Middle frontal gyrus (tissue), 1 donor: Measurements from ENCODE around the gene MAGI2.

ENCODE experiments used
- DNase-seq: peaks from one replicate; pipeline ENCODE4 v3.0.0-alpha.2; 2015; ENCODE audit warnings: low spot score; ENCODE audit errors: extremely low spot score

MAGI2 gene

GRCh38 chr7:79307376-79307775 lies 146.1 kb downstream of the MAGI2 start:
- no peak for DNase-seq

- DNase-seq: no peak
Observed at GRCh38 chr7:79304711-79305110, 148.8 kb downstream of the MAGI2 start.

GRCh38 chr7:79302293-79302692 lies 151.2 kb downstream of the MAGI2 start:
- no peak for DNase-seq

GRCh38 chr7:79301419-79301818 lies 152.0 kb downstream of the MAGI2 start:
- no peak for DNase-seq

GRCh38 chr7:79300573-79300972 lies 152.9 kb downstream of the MAGI2 start:
- DNase-seq: no peak

GRCh38 chr7:79298145-79298760 lies 155.2 kb downstream of the MAGI2 start:
- DNase-seq: peak; percentile 73

GRCh38 chr7:79296553-79297320 lies 156.7 kb downstream of the MAGI2 start:
- DNase-seq: no peak

- no peak for DNase-seq
Observed at GRCh38 chr7:79293655-79294142, 159.8 kb downstream of the MAGI2 start.

- no peak for DNase-seq
Observed at GRCh38 chr7:79292834-79293233, 160.6 kb downstream of the MAGI2 start.

- no peak for DNase-seq
Observed at GRCh38 chr7:79291498-79291865, 162.0 kb downstream of the MAGI2 start.

- no peak for DNase-seq
Observed at GRCh38 chr7:79290841-79291497, 162.5 kb downstream of the MAGI2 start.

- no peak for DNase-seq
Observed at GRCh38 chr7:79290398-79290797, 163.1 kb downstream of the MAGI2 start.

GRCh38 chr7:79288655-79289054 lies 164.8 kb downstream of the MAGI2 start:
- no peak for DNase-seq

GRCh38 chr7:79287981-79288380 lies 165.5 kb downstream of the MAGI2 start:
- DNase-seq: no peak

- DNase-seq: no peak
Observed at GRCh38 chr7:79286181-79286580, 167.3 kb downstream of the MAGI2 start.

- no peak for DNase-seq
Observed at GRCh38 chr7:79285756-79286155, 167.7 kb downstream of the MAGI2 start.

- DNase-seq: no peak
Observed at GRCh38 chr7:79284211-79284610, 169.3 kb downstream of the MAGI2 start.

- no peak for DNase-seq
Observed at GRCh38 chr7:79282882-79283602, 170.4 kb downstream of the MAGI2 start.

GRCh38 chr7:79282070-79282694 lies 171.3 kb downstream of the MAGI2 start:
- DNase-seq: peak; percentile 51

GRCh38 chr7:79281426-79281825 lies 172.0 kb downstream of the MAGI2 start:
- DNase-seq: no peak

- DNase-seq: no peak
Observed at GRCh38 chr7:79272938-79273337, 180.5 kb downstream of the MAGI2 start.
